ENCODE measurements around the gene TP53I13.
"Not testable (repeated sequence)": the region's sequence is repeated elsewhere in the genome, so short reads cannot be mapped to it uniquely, and the experiment has no call there.

Gene TP53I13, protein sequence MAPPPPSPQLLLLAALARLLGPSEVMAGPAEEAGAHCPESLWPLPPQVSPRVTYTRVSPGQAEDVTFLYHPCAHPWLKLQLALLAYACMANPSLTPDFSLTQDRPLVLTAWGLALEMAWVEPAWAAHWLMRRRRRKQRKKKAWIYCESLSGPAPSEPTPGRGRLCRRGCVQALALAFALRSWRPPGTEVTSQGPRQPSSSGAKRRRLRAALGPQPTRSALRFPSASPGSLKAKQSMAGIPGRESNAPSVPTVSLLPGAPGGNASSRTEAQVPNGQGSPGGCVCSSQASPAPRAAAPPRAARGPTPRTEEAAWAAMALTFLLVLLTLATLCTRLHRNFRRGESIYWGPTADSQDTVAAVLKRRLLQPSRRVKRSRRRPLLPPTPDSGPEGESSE

DNA sequence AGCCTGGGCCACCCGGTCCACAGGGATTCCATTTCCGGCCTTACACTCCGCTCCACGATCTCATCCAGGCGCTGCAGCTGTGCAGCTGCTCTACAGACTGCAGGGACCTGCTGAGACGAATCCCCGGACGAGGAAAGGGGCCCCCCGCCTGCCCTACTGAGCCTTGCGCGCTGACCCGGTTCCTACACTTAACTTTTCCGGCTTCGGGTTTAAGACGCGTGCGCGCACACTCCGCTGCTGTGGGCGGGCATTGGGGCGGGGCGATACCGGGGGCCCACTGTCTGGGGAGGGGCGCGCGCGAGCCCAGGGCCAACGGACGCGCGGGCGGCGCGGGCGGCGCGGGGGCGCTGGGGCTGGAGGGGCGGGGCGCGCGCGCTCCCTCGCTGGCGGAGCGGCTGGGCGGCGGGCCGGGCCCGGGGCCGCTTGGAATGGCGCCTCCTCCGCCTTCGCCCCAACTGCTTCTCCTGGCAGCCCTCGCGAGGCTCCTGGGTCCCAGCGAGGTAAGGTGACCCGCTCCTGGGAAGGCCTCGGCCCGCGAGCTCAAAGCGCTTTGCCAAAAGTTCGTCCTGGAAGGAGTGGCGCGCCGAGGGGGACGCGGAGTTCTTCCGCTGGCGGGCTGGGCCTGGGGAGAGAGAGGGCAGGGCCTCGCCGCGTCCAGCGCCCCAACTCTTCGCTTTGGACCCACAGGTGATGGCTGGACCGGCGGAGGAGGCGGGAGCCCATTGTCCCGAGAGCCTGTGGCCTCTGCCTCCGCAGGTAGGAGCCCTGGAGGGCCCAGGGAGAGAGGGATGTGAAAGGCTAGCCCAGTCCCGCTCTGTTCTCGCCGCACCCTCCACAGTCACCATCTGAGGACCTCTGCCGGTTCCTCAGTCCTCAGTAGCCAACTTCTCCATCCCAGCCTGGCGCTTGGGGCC is at the start of gene TP53I13:
Gene TP53I13, plus strand, starts transcription at position 371 of the 914 bp plus-strand sequence. Its CDS starts 58 bp downstream, at position 429.
- DNase-seq = peak; percentile 15

DNA sequence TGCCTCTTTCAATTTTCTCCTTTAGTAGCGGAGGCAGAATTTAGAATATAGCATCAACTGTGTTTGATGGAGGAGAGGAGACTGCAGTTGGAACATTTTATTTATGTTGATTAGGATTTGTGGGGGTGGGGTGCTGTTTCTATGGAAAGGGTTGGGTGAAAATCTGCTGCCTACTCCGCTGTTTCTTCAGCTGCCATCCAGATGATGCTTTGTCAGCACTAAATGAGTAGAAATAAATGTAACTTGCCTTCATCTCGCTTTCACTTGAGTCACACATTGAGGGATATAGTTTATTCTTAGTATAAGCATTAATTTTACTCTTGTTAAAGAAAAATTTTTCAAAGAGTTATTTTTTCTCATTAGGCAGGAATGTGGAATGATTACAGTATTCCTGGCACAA is 43.8 kb upstream of the TP53I13 start:
- no peak for DNase-seq

DNA sequence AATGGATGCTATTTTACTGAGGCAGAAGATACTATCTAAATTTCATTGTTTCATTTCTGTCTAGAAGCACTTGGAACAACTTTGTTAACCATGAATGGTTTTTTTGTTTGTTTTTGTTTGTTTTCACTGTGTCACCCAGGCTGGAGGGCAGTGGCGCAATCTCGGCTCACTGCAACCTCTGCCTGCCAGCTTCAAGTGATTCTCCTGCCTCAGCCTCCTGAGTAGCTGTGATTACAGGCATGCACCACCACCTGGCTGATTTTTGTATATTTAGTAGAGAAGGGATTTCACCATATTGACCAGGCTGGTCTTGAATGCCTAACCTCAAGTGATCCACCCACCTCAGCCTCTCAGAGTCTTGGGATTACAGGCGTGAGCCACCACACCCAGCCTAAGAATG is 42.2 kb upstream of the TP53I13 start:
- DNase-seq = no peak

DNA sequence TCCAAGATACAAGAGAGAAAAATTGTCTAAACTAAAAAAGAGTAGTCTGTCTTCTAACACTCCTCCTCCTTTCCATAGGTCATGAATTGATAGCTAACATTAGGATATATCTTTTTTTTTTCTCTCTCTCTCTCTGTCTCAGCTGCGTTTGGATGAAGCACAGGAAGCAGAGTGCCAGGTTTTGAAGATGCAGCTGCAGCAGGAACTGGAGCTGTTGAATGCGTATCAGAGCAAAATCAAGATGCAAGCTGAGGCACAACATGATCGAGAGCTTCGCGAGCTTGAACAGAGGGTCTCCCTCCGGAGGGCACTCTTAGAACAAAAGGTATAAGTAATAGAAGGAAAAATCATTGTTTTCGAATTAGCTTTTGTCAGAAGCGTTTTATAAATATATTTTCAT is 34.5 kb upstream of the TP53I13 start:
- no peak for DNase-seq

DNA sequence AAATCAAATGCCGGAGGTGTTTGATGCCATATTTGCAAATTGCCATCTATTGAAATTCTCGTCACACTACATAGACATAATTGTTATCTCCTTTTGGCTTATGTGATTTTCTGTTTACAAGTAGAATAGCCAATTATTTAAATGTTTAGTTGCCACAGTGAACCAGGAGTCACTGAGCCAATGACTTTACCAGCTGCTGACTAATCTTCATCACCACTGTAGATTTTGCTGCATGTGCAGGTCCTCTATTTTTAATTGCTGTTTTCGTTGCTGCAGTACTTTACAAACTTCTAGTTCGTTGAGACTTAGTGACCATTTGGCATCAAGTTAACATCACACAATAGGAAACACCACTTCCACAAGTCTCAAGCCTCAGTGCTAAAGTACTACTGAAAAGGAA is 24.4 kb upstream of the TP53I13 start:
- DNase-seq = no peak

DNA sequence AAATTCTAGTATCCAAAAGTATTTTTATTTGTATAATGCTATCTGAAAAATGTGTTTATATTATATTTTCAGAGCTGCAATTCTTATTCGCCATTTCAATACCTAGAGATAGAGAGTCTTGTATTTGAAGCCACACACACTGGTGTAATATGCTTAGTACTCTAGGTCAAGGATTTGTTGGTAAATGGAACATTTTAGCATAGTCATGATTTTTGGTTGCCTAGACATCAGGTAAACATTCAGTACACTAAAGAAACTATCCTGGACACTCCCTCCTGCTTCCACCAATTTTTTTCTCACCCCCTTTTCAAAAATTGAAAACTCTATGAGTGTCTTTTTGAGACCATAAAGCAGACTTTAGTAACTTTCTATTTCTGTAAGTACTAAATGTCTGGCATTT is 22.4 kb upstream of the TP53I13 start:
- DNase-seq = no peak

DNA sequence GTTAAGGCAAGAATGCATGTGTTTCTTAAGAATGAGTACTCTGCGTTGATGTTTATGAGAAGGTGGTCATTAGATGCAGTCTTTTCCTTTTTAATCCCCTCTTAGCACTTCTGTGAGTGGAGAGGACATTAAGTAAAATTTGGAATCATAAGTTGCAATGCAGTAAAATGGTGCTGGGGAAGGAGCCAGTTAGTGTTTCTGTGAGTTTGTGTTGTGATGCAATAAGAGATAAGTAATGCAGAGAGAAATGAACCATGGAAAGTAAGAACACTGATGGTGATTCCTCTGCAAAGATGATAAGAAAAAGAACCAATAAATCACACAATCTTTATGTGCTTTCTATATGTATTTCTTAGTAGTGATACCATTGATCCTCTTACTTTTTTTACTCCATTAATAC is 21.7 kb upstream of the TP53I13 start:
- DNase-seq = no peak

DNA sequence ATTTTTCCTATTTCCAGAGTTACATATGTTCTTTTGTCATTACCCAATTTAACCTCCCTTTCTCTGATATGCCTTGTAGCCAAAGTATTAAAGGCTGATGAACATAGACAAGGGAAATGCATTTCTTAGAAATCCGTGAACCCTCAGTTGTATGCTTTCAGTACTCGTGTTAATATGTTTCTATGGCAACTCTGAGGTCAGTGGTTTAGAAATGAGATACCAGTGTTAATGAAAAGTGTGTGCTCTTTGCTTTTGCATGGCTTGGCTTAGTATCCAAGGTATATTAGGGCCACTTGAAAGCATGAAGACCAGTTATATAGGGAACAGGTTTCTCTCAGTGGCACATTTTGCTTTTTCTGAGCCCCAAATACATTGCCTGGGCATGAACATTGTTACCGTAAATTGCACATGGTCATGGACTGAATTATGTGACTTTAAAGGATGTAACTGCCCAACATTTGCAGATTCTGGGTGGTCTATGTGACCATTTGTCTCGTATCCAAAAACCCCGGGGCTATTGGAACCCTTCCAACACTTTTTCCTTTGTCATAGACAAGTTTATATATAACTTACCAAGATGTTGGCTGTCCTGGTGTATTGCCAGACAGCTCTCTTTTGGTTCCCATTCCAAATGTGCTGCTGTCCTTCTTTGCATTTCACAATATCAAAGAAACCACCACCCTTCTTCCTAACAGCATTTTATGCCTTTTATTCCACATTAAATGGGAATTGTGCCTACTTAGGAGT is 19.2 kb upstream of the TP53I13 start:
- DNase-seq = no peak

DNA sequence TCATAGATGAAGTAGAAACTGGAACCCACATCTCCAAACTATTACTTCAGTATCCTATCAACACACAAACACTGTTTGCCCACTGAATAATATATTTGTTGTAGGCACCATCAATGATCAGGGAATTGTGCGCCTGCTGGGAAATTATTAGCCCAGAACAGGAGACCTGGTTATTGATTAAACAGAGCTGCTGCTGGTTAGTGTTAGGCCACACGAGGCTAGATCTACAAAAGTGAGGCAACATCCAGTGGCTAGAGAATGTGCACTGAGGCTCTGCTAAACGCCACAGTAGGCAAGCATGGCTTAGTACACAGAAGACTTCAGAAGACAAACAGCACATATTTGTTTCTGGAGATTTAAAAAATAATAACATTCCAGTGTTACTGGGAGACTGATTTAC is 12.7 kb upstream of the TP53I13 start:
- no peak for DNase-seq

DNA sequence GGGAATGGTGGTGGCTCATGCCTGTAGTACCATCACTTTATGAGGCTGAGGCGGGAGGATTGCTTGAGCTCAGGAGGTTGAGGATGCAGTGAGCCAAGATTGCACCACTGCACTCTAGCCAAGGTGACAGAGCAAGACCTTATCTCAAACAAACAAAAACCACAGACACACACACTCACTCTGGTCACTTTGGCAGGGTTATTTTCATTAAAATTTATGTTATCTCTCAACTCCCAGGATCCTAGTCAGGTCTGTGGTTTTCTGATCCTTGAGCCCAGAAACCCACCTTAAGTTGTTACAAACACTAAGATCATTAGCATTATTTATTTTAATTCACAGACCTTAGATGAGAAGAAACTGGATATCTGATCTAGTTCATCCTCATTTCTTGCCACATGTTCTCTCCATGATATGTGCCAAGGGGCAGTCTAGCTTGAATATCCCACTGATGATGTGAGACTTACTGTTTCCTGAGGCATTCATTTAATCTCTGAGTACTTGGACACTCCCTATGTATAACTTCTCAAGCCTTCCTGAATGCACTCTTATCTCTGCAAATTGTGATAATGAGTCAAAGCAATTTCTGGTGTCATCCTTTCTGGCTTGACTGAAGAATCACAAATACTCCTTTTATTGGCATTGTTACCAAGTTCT is 11.3 kb upstream of the TP53I13 start:
- no peak for DNase-seq

DNA sequence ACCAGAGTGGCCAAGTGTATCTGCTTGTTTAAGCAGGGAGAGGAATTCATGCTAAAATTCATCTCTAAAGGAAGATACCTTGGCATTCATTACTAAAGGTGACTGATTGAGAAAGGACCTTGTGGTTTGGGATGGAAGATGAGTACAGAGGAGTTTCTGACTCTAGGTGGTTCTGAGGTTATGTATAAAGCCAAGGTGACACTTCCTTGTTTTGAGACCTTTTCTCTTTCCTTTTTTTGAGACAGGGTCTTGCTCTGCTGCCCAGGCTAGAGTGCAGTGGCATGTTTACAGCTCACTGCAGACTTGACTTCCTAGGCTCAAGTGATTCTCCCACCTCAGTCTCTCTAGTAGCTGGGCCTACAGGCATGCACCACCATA is 10.8 kb upstream of the TP53I13 start:
- no peak for DNase-seq

DNA sequence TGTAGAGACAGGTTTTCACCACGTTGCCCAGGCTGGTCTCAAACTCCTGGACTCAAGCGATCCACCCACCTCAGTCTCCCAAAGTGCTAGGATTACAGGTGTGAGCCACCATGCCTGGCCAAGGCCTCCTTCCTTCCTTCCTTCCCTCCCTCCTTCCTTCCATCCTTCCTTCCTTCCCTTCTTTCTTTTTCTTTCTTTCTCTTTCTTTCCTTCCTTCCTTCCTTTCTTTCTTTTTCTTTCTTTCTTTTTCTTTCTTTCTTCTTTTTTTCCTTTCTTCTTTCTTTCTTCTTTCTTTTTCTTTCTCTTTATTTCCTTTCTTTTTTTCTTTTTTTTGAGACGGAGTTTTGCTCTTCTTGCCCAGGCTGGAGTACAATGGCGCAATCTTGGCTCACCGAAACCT is 10.4 kb upstream of the TP53I13 start:
- DNase-seq = not testable (repeated sequence)

DNA sequence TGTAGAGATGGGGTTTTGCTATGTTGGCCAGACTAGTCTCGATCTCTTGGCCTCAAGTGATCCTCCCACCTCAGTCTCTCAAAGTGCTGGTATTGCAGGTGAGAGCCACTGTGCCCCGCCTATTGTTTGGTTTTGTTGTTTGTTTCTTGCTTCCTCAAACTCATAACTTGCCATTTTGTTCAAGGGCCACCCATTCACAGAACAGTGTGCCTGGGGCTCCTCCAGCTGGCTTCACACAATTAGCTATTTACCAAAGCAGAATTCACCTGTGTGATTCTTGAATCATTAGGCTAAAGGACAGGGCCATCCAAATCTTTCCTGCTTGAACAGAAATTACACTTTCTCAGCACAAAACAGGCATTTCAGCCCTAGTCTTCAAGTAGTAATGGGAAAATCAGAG is 8.9 kb upstream of the TP53I13 start:
- no peak for DNase-seq

DNA sequence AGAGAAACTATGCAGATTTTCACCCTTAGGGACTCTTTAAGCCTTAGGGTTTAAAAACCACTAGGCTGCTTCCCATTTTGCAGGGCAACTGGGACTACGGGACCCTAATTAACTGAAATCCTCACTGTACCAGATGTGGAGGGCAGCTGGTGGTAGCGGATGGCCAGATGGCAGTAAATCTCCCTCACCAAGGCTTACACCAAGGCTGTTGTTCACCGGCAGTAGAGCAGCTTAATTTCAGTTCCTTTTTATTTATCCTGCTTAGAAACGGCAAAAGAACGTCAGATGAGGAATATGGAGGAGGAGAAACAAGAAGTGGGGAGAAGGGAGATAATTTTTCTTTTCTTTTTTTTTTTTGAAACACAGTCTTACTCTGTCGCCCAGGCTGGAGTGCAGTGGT is 8.2 kb upstream of the TP53I13 start:
- no peak for DNase-seq

DNA sequence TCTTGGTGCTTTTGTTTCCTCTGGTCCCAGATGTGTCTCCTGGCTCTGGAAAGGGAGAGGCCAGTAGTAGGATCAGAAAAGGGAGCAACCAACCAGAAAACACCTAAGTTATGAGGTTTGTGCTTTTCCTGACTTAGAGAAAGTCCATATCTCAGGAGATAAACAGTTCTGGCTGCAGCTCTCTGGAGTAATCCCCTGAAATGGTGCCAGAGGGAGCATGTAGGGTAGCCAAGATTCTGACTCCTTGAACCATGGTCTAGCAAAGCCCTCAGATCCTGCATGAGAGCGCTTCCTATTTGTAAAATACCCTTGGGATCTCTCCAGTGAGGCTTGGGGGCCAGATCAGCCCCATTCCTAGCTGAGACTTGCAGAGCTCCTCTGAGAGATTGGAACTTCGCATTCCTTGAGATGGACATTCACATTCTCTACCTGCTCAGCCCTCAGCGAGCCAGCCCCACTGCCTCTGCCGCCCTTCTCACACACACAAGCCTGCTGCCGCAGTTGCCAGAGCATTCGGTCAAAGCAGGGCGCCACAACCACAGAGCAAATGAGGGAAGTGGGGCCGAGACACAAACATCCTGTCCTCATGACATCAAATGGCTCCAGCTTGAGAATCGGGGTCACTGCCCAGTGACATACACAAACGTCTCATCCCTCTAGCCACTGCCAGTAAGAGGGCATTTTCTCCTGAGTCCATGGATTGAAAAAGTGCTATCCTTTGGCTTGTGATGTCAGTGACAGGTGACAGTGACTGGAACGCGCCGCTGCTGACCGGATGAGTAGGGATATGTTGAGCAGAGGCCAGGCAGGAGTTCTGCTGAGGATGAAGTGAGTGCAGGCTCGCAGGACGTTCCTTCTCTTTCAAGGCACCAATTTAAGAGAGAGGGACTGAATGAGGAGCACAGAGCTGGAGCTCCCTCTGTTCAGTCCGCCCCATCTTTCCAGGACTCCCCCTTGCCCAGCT is 6.7 kb upstream of the TP53I13 start:
- no peak for DNase-seq

DNA sequence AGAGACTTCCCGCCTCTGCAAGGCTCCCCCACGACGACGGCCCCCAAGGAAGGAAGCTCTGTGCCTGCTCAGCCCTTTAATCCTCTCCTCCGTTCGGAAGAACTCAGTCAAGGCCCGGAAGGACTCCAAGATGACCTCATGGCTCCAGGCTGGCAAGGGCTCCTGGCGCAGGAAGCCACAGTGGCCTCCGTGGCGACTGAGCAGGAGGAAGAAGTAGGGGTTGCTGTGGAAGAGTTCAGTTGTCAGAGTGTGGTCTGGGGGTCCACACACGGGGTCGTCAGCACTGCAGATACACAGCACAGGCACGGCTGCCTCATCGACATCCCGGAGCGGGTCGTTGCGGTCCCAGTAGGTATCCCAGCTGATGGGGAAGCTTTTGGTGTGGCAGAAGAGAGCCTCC is 5.9 kb upstream of the TP53I13 start:
- no peak for DNase-seq

DNA sequence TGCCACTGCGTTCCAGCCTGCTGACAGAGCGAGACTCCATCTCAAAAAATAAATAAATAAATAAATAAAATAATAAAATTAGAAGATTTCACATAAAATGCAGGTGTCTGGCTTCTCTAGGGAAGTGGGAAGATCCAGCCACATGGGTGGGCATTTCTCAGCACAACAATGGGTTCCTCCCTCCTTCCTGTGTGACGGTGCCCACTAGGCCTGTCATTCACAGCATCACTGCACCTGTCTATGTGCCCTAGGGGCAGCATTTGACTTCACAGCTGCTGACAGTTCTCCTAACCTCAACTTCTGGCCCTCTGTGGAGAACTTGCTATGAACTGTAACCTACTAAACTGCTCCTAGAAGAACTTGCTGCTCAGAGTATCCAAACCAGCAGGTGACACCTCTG is 4.7 kb upstream of the TP53I13 start:
- no peak for DNase-seq

DNA sequence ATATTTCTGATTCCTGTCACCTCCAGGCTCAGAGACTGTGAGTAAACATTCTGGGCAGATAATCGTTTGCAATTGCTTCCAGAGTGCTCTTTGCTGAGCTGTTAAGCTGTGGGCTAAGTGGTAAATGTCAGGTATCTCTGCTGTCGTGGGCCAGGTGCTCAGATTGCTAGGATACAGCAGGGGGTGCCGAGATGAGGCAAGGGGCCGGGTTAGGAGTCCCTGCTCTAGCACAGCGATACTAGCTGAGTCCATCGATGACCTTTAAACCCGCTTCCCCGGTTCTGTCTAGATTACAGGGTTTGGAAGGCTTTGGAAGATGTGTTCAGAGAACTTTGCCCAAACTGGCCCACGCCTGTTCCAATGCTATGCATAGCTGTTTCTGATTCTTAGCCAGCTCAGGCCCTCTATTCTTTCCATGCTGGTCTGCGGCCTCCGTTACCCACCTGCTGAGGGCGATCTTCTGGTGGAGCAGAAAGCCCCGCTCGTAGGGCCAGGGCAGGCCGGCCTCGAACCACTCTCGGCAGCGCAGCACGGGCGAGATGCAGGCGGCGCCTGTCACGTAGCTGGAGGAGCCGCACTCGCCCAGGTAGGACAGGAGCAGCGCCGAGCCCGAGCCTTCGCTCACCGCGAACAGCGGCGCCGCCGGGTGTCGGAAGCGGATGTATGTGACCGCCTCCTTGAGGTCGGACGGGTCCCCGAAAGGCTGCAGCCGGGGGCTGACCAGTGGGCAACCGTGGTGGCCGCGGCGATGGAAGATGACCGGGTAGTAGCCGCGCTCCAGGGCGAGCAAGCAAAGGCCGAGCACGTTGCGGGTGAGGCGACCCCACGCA is 2.6 kb upstream of the TP53I13 start:
- DNase-seq = peak; percentile 62

DNA sequence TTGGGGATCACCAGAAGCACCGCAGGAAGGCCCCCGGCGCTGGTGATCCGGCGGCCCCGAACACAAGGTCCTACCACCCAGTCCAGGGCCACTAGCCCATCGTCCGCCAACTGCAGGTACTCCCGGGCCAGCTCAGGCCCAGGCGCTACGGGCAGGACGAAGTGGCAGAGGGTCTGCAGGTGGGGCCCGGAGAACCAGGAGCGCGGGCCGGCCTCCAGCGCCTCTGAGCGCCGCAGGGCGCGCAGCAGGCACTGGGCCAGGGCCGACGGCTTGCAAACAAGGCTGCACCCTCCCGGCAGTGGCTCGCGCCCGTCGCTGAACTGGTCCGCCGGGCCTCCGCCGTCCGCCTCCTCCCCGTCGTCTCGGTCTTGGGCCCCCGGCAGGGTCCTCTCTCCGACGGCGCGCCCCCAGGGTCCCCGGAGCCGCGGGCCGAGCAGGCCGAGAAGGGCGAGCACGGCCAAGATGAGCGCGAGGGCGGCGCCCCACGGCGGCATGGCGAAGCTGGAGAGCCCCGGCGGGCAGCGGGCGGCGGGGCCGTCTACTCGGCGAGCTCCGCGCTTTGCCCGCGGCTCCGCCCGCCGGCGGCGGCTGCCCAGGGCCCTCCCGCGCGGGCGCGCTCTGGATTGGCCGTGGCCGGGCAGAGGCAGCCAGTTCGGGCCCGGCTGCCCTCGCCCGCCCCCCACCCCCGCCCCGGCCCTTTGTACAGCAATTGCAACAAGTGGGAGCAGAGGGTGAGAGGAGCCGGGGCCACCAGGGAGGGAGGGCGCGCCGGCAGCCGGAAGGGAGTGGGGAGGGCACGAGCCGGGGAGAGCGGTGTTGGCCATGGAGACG is 1.8 kb upstream of the TP53I13 start, which contains the start of gene ABHD15:
Gene ABHD15, minus strand, starts transcription at position 565 of the 831 bp plus-strand sequence. Its CDS starts 71 bp downstream, at position 494.
- DNase-seq = peak; percentile 29

DNA sequence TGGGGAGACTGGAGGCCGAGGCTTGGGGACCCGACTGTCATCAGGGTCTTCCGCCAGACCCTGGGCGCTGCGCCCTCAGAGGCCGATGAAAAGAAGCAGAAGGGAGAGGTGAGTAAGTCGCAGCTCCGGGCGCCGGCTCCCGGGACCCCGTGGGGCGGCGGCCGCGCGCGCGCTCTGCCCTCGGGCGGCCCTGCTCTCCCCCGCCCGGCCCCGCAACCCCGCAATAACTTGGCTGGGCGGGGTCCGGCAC is 1.3 kb upstream of the TP53I13 start:
- DNase-seq = no peak
